K562 (cell line): ENCODE results near the gene SOX12. TPM values are rescaled to one million over a fixed set of nuclear protein-coding genes. Genes with fewer than 3 reads are reported as not detected.

Experiments used
- BRD9 ChIP-seq: fragments of 450-650 bp; IDR thresholded peaks from 2 replicates; pipeline ENCODE4 v1.6.1; 2018; ENCODE audit warnings: low read depth; ENCODE audit not compliant: partially characterized antibody
- ELF2 ChIP-seq: fragments of 250-450 bp; sonication (Bioruptor Pico); IDR thresholded peaks from 2 replicates; pipeline ENCODE4 v1.5.0; 2021; ENCODE audit warnings: mild to moderate bottlenecking
- HDAC3 ChIP-seq: fragments of 450-650 bp; IDR thresholded peaks from 2 replicates; pipeline ENCODE4 v1.6.1; 2018; ENCODE audit warnings: borderline replicate concordance, mild to moderate bottlenecking, moderate library complexity; ENCODE audit not compliant: partially characterized antibody
- HDGF ChIP-seq: fragments of 450-650 bp; IDR thresholded peaks from 2 replicates; pipeline ENCODE4 v1.6.1; 2016
- HES1 ChIP-seq: fragments of 450-650 bp; IDR thresholded peaks from 2 replicates; pipeline ENCODE4 v1.6.1; 2016; ENCODE audit warnings: low read depth, mild to moderate bottlenecking, moderate library complexity
- MAFF ChIP-seq: IDR thresholded peaks from 2 replicates; pipeline ENCODE4 v1.6.1; 2012; ENCODE audit warnings: low read length, improper control_type of control experiment
- SIN3A ChIP-seq, 2 experiments: fragments of 150-350 bp in 1 of 2; IDR thresholded peaks; 2 replicates each; pipeline ENCODE4 v1.6.1; 2011 to 2016; ENCODE audit warnings: borderline replicate concordance in 2 of 2, low read depth in 2 of 2, low read length in 2 of 2, mild to moderate bottlenecking in 2 of 2, moderate library complexity in 2 of 2; ENCODE audit not compliant: control insufficient read depth in 1 of 2
- SMAD3 ChIP-seq: fragments of 450-650 bp; formaldehyde crosslinking; conservative IDR thresholded peaks from 2 replicates; pipeline ENCODE4 v1.4.0; 2020; ENCODE audit warnings: mild to moderate bottlenecking
- STAT5A ChIP-seq: IDR thresholded peaks from 2 replicates; pipeline ENCODE4 v1.6.1; 2012; ENCODE audit warnings: low read length, inconsistent platforms, borderline replicate concordance
- ZNF239 ChIP-seq: fragments of 250-450 bp; sonication (Bioruptor Pico); IDR thresholded peaks from 2 replicates; pipeline ENCODE4 v1.4.0; 2020; ENCODE audit warnings: mild to moderate bottlenecking
- ZNF431 ChIP-seq: sonication (generic); formaldehyde crosslinking; IDR thresholded peaks from 2 replicates; pipeline ENCODE4 v1.8.0; 2022; ENCODE audit warnings: mild to moderate bottlenecking, missing genetic modification reagents
- ZNF76 ChIP-seq: fragments of 250-450 bp; sonication (Bioruptor Pico); IDR thresholded peaks from 2 replicates; pipeline ENCODE4 v1.4.0; 2020; ENCODE audit warnings: mild to moderate bottlenecking, moderate library complexity, borderline replicate concordance
- ZNF785 ChIP-seq: fragments of 250-450 bp; sonication (Bioruptor Pico); IDR thresholded peaks from 2 replicates; pipeline ENCODE4 v1.4.0; 2020; ENCODE audit warnings: mild to moderate bottlenecking
- ZSCAN32 ChIP-seq: fragments of 450-650 bp; formaldehyde crosslinking; IDR thresholded peaks from 2 replicates; pipeline ENCODE4 v1.4.0; 2020; ENCODE audit warnings: mild to moderate bottlenecking, moderate library complexity
- polyA plus RNA-seq, 8 experiments: library from polyadenylated mRNA; depleted of rRNA in 4 of 8; stranded (reverse) in 5 of 8; unstranded in 3 of 8; fragments of >200 nt; fragmentation: Nextera tagmentation in 2 of 8; fragmentation: Illumina TruSeq in 1 of 8; extraction: Ambion mirVana in 2 of 8; extraction: Trizol in 1 of 8; gene quantifications; 2 replicates each; pipeline versions ENCODE4 v1.2.1 to v1.2.3, GENCODE V29; 2011 to 2014; ENCODE audit warnings: inconsistent platforms in 1 of 8, missing spikeins in 1 of 8
- total RNA-seq, 7 experiments: library from RNA; depleted of rRNA in 6 of 7; stranded (reverse); fragments of >200 nt in 6 of 7; fragmentation: Illumina TruSeq in 2 of 7; extraction: Trizol in 2 of 7; gene quantifications; 2 replicates each; pipeline versions ENCODE4 v1.2.1 to v1.2.3, GENCODE V29; 2011 to 2021; ENCODE audit warnings: low replicate concordance in 1 of 7
- TF ChIP-seq, protein P1 (sequence below): fragments of 450-650 bp; formaldehyde crosslinking; IDR thresholded peaks from 2 replicates; pipeline ENCODE4 v1.4.0; 2022; ENCODE audit warnings: missing genetic modification characterization
- TF ChIP-seq, protein P2 (sequence below): sonication (generic); formaldehyde crosslinking; IDR thresholded peaks from 2 replicates; pipeline ENCODE4 v1.5.0; 2020; ENCODE audit warnings: missing genetic modification reagents
- TF ChIP-seq, protein P3 (sequence below), 3 experiments: fragments of 200-800 bp in 1 of 3; fragments of 250-450 bp in 1 of 3; fragments of 450-650 bp in 1 of 3; sonication (Bioruptor Pico) in 1 of 3; sonication (Bioruptor generic) in 1 of 3; formaldehyde crosslinking in 1 of 3; IDR thresholded peaks; 2 replicates each; pipeline versions ENCODE4 v1.6.1 to v1.8.0; 2016 to 2022; ENCODE audit warnings: mild to moderate bottlenecking in 2 of 3, missing genetic modification characterization in 2 of 3, missing compliant biosample characterization in 1 of 3, moderate library complexity in 1 of 3
- TF ChIP-seq, protein P4 (sequence below): fragments of 450-650 bp; IDR thresholded peaks from 2 replicates; pipeline ENCODE4 v1.6.1; 2016; ENCODE audit warnings: missing biosample characterization, missing genetic modification characterization

Gene SOX12
- total and polyA plus RNA-seq, 9 of the 15 experiments (the other 6 are each of a cell fraction or from before 2014, with no cell fraction given): 0.42 to 26.3 (median 2.6) TPM

GRCh38 chr20:362271-363254 lies 37.2 kb downstream of the SOX12 start (continued):
- TF ChIP-seq, protein P1, sequence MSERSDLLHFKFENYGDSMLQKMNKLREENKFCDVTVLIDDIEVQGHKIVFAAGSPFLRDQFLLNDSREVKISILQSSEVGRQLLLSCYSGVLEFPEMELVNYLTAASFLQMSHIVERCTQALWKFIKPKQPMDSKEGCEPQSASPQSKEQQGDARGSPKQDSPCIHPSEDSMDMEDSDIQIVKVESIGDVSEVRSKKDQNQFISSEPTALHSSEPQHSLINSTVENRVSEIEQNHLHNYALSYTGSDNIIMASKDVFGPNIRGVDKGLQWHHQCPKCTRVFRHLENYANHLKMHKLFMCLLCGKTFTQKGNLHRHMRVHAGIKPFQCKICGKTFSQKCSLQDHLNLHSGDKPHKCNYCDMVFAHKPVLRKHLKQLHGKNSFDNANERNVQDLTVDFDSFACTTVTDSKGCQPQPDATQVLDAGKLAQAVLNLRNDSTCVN: no peak
- TF ChIP-seq MAFF: no peak
- TF ChIP-seq HDGF: no peak
- peak; percentile 76; the same call in 1 of the 2 replicates for TF ChIP-seq ZNF76 (CRISPR knock-in tag)
- no peak for TF ChIP-seq STAT5A
- TF ChIP-seq ZSCAN32 (CRISPR knock-in tag): no peak
- TF ChIP-seq BRD9: peak; percentile 56
- TF ChIP-seq ZNF431: no peak
- no peak for TF ChIP-seq ZNF785
- peak; percentile 54; the same call in 1 of the 2 replicates for TF ChIP-seq ELF2 (CRISPR knock-in tag)
- TF ChIP-seq, protein P2, sequence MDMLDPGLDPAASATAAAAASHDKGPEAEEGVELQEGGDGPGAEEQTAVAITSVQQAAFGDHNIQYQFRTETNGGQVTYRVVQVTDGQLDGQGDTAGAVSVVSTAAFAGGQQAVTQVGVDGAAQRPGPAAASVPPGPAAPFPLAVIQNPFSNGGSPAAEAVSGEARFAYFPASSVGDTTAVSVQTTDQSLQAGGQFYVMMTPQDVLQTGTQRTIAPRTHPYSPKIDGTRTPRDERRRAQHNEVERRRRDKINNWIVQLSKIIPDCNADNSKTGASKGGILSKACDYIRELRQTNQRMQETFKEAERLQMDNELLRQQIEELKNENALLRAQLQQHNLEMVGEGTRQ (CRISPR knock-in tag): peak; percentile 82
- no peak for TF ChIP-seq HES1
- no peak for TF ChIP-seq HDAC3
- TF ChIP-seq, protein P3, sequence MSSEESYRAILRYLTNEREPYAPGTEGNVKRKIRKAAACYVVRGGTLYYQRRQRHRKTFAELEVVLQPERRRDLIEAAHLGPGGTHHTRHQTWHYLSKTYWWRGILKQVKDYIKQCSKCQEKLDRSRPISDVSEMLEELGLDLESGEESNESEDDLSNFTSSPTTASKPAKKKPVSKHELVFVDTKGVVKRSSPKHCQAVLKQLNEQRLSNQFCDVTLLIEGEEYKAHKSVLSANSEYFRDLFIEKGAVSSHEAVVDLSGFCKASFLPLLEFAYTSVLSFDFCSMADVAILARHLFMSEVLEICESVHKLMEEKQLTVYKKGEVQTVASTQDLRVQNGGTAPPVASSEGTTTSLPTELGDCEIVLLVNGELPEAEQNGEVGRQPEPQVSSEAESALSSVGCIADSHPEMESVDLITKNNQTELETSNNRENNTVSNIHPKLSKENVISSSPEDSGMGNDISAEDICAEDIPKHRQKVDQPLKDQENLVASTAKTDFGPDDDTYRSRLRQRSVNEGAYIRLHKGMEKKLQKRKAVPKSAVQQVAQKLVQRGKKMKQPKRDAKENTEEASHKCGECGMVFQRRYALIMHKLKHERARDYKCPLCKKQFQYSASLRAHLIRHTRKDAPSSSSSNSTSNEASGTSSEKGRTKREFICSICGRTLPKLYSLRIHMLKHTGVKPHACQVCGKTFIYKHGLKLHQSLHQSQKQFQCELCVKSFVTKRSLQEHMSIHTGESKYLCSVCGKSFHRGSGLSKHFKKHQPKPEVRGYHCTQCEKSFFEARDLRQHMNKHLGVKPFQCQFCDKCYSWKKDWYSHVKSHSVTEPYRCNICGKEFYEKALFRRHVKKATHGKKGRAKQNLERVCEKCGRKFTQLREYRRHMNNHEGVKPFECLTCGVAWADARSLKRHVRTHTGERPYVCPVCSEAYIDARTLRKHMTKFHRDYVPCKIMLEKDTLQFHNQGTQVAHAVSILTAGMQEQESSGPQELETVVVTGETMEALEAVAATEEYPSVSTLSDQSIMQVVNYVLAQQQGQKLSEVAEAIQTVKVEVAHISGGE (CRISPR knock-in tag; IDR thresholded peaks at IDR 0.05): no peak
- peak; percentile 90 for TF ChIP-seq SMAD3 (CRISPR knock-in tag)
- no peak for TF ChIP-seq SIN3A (IDR thresholded peaks at IDR 0.05; ENCODE audit: borderline replicate concordance in 2 of 2, control insufficient read depth in 1 of 2, low read depth in 2 of 2, low read length in 2 of 2)
- TF ChIP-seq, protein P4, sequence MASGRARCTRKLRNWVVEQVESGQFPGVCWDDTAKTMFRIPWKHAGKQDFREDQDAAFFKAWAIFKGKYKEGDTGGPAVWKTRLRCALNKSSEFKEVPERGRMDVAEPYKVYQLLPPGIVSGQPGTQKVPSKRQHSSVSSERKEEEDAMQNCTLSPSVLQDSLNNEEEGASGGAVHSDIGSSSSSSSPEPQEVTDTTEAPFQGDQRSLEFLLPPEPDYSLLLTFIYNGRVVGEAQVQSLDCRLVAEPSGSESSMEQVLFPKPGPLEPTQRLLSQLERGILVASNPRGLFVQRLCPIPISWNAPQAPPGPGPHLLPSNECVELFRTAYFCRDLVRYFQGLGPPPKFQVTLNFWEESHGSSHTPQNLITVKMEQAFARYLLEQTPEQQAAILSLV (tag): peak; percentile 79
- TF ChIP-seq ZNF239 (CRISPR knock-in tag): peak; percentile 84
